Right hindlimb (tissue), 1 donor: ENCODE results near the gene CLK2.

ENCODE experiments used
- DNase-seq: peaks from one replicate; pipeline ENCODE4 v3.0.0-alpha.2; 2018

CLK2 gene

DNA sequence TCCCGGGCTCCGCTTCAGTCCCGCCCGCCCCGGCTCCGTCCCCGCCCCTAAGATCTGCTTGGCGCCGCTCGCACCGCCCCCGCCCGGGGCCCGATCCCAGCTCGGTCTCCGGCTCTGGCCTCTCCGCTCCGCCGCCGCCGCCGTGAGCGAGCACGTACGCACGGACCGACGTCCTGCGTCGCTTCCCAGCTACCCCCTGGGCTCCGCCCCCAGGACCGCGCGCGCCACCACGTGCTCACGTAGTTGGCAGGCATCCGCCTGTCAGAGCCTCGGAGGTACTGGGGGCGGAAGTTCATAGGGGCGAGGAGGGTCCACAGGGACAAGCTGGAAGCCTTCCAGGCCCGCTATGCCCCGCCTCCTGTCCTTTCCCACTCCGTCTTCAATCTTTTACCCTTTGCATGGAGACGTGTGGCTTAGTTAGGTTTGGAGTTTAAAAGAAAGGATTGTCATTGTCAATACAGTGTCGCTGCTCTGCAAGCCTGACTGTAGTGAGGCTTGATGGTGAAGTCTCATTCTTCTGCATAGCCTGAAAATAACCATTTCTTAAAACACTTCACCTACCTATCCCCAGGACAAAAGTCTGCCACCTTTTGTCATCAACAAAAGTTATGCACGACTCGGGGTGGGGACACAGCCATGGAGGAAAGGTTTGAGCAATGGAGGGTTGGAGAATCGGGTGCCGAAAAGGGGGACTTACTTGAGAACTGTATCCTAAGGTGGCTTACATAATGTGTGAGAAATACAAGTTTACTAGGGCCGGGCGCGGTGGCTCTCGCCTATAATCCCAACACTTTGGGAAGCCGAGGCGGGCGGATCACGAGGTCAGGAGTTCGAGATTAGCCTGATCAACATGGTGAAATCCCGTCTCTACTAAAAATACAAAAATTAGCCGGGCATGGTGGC is at the start of gene CLK2:
Gene CLK2 (minus strand): TSS at position 162 of the 903 bp plus-strand sequence. CDS start 2,527 bp downstream, outside the sequence.
- DNase-seq: peak; percentile 97

DNA sequence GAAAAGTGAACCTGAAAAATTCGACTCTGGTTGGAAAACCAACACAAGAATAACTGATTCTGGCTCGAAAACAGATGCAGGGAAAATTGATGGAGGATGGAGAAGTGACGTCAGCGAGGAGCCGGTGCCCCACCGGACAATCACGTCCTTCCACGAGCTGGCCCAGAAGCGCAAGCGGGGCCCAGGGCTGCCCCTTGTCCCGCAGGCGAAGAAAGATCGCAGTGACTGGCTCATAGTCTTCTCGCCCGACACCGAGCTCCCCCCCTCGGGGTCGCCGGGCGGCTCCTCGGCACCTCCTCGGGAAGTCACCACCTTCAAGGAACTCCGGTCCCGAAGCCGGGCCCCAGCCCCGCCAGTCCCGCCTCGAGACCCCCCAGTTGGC is 49.3 kb upstream of the CLK2 start:
- no peak for DNase-seq

DNA sequence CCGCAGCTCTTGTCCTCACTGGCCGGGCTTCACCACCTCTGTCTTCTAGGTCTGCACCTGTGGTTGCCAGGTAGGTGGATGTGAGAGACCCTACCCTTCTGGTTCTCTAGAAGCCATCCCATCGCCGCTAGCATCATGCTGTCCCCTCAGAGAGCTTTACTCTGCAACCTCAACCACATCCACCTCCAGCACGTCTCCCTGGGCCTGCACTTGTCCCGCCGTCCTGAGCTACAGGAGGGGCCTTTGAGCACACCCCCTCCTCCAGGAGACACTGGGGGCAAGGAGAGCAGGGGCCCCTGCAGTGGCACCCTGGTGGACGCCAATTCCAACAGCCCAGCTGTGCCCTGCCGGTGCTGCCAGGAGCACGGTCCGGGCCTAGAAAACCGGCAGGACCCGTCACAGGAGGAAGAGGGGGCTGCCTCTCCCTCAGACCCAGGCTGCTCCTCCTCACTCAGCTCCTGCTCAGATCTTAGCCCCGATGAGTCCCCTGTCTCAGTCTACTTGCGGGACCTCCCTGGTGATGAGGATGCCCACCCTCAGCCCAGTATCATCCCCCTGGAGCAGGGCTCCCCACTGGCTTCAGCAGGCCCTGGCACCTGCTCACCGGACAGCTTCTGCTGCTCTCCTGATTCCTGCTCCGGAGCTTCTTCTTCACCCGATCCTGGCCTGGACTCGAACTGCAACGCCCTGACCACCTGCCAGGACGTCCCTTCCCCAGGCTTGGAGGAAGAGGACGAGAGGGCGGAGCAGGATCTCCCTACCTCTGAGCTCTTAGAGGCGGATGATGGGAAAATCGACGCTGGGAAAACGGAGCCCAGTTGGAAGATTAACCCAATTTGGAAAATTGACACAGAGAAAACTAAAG is 48.6 kb upstream of the CLK2 start:
- DNase-seq: peak; percentile 39

DNA sequence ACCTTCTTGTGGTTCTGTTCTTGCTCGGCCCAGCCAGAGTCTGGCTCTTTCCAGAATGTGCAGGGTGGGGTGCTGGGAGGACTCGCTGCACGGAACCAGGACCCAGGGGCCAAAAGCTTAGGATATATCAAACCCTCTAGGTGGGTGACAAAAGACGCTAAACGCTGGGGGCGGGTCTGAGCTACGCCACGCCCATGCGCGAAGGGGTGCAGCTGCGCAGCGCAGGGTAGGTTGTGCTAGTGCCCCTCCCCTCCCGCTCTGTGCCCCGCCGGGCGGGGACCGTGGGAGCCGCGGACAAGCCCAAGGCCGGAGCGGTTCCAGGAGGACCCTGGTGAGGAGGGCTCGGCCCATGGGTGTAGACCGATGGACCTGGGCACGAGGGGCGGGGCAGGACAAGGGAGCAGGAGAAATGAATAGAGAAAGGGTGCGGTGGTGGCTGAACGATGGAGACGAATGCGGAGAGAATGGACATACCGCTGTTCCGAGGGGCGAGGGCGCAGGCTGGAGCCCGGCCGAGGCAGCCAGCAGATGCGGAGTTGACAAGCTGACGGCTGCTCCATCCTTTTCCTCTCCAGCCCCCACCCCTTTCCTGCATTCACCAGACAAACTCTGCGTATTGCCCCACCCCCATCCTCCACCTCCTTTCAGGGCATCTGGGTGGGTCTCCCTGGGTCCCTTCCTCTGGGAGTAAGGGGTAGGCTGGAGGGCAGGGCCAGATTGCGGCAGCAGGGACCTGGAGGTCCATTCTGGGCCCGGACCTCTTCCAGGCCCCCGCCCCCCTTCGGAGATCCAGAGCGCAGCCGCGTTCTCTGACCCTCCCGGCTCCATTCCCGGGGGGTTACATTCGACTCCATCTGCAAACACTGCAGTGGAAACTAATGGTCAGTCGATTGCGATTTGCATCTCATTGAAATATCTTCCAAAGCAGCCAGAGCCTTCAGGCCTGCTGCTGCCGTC is 47.6 kb upstream of the CLK2 start, which contains the start of gene RUSC1:
Gene RUSC1 (plus strand): TSS at position 234 of the 957 bp plus-strand sequence. CDS start 880 bp downstream, outside the sequence.
- DNase-seq: peak; percentile 89

DNA sequence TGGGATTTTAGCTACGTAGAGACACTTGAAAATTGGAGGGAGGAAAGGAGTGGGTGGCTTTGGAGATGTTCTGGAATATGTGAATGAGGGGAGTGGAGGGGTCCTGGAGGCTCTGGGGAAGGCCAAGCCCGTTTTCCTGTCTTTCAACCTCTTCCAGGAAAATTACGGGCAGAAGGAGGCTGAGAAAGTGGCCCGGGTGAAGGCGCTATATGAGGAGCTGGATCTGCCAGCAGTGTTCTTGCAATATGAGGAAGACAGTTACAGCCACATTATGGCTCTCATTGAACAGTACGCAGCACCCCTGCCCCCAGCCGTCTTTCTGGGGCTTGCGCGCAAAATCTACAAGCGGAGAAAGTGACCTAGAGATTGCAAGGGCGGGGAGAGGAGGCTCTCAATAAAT is 46.9 kb upstream of the CLK2 start:
- DNase-seq: no peak

DNA sequence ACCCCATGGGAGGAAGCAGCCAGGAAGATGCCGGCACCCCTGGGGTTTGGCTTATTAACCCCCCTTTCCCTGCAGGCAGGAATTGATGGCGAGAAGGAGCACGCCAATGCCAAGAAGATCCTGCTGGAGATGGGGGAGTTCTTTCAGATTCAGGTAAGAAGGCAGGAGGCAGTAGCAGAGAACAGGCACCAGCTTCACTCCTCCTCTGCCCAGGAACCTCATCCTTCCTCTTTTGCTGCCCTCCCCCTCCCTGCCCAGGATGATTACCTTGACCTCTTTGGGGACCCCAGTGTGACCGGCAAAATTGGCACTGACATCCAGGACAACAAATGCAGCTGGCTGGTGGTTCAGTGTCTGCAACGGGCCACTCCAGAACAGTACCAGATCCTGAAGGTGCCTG is 46.2 kb upstream of the CLK2 start:
- DNase-seq: no peak

DNA sequence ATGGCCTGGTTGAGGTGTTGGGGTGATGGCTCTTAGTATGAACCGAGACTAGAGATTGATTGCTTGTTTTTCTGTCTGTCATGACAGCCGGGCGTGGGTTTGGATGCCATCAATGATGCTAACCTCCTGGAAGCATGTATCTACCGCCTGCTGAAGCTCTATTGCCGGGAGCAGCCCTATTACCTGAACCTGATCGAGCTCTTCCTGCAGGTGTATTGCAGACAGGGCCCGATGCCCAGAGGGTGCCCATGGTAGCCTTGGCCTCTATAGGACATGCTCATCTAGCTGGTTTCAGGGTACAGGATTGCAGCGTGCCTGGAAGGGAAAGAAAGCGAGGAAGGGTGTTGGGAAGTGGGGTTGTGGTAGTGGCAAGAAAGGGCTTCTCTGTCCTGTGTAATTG is 44.8 kb upstream of the CLK2 start:
- DNase-seq: no peak

DNA sequence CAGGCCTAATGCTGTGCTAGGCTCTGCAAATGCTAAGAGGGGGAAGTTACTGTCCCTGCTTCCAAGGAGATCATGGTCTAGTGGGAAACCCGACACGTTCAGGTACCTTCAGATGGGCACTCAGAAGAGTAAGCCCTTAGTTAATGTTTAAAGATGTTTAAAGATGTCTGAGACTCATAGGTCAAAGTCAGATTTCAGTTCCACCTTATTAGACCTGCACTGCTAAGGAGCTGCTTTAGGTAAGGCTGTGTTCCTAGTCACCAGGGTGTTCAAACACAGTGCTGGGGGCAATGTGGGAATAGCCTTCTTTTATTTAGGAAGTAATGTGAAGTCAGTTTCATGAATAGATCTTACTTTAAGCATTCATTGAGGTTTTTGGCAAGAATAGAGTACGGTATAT is 43.6 kb upstream of the CLK2 start:
- no peak for DNase-seq

DNA sequence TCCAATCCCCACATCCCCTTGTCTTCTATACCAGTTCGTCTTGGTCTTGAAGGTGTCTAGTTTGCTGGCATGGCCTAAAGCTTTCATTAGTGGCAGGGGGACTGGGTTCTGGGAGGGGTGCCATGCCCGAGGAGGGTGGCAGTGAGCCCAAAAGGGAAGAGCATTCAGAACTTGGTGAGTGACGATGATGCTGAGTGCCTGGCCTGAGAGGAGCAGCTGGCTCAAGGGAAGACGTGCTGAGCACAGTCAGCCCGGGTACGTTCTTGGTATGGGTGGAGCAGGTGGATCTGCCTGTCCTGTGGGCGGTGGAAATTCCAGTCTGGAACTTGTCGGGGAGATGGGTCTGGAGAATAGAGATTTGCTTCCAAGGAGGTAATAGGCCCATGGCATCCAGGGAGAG is 40.0 kb upstream of the CLK2 start:
- no peak for DNase-seq

DNA sequence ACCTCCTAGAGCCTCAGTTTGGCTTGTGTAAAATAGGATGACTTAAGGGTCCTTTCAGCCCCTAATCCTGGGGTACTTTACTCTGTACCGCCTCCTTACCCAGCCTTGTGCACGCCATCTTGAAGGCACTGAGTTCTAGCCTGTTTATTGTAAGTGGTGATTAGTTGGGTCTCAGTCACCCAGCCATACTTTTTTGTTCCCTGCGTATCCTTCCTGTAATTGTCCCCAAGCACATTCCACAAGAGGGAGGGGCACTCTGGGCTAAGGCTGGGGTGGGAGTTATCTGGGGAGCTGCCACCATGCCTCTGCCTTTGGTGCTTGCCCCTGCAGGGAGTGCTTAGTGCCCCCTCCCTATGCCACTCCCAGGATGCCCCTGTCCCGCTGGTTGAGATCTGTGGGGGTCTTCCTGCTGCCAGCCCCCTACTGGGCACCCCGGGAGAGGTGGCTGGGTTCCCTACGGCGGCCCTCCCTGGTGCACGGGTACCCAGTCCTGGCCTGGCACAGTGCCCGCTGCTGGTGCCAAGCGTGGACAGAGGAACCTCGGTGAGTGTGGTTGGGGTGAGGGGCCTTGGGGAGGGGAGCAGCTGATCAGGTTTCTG is 36.2 kb upstream of the CLK2 start:
- DNase-seq: no peak

DNA sequence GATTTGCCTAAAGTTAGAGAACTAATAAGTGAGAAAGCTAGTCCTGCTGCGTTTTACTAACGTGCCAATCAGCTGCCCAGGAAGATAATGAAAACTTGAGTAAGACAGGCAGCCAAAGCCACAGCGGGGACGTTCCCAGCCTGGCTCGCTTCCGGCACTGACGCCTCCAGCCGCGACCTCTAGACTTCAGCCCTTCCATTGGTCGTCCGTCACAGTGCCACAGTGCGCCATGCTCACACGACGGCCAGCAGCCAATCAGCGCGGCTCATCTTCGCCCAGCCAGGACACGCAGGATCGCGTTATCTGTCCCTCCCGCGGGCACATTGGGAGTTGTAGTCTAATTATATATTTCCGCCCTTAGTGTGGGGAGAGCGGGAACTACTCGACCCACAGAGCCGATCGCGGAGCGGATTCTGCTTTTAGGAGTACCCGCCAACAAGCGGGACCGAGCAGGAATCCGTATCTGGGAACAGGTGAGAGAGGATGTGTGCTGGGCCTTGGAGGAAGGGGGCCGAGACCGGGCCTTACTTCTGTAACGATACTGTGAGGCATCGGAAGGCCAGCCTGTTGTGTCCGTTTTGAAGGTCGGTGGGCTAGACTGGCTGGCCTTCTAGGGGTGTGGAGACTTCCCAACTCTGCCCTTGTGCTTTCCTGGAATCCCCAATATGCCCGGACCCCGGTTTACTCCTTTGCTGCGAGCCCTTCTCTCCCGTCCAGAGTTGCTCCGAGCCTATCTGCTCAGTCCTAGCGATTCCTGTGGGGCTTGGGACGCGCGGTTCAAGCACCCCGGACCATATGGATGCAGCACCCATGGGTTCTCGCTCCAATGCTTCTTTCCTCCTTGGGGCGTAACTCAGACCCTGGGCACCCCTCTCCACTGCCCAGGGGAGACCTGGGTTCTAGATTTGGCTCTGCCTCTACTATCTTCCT is 35.5 kb upstream of the CLK2 start, which contains the start of gene FDPS:
Gene FDPS (plus strand): TSS at position 374 of the 930 bp plus-strand sequence. CDS start 924 bp downstream, outside the sequence.
- DNase-seq: peak; percentile 100

DNA sequence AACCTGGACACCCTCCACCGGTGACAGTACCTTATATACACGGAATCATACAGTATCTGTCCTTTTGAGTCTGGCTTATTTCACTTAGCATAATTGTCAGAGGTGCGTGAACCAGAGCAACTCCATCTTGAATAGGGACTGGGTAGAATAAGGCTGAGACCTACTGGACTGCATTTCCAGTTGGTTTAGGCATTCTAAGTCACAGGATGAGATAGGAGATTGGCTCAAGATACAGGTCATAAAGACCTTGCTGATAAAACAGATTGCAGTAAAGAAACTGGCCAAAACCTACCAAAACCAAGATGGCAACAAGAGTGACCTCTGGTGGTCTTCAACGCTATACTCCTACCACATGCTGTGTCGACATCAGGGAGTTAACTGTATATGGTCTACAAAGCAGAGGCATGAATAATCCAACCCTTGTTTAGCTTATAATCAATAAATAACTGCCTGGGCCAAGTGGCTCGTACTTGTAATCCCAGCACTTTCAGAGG is 34.0 kb upstream of the CLK2 start:
- DNase-seq: peak; percentile 35

DNA sequence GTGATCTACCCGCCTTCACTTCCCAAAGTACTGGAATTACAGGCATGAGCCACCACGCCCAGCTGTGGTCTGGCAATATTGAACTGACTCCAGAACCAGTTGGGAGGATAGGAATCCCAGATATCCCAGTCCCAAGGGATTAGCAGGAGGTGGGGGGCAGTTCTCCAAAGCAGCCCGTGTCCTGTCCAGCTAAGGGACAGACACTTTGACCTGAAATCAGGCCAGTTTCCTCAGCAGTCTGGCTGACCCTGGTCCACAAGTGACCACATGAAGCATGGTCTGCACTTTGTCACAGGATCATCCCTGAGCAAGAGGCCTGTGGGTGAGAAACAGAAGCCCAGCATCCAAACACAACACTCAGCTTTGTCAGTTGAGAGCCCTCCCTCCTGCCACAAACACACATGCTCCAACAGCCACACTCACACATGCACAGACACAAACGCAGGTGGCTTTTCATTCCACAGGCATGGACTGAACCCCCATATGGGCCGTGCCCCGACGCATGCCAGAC is 32.6 kb upstream of the CLK2 start:
- DNase-seq: no peak

DNA sequence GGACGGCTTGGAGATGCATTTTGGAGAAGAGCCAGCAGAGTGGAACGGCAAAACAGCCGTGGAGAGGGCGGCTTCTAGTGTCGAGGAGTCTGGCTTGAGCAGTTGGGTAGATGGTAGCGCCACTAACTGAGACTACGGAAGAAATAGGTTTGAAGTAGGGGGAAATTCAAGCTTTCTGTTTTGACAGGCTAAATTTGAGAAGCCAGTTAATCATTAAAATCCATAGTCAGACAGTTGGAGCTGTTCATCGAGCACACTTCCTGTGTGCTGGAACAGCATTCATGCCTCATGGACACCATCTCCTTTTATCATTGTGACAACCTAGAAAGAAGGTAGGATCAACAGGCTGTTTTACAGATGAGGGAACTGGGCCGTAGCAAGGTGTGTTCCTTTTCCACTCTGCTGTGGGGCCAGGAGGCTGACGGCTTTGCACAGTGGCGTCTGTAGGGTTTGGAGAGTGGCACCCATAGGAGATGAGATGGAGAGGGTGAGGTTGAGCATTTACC is 31.3 kb upstream of the CLK2 start:
- DNase-seq: no peak

DNA sequence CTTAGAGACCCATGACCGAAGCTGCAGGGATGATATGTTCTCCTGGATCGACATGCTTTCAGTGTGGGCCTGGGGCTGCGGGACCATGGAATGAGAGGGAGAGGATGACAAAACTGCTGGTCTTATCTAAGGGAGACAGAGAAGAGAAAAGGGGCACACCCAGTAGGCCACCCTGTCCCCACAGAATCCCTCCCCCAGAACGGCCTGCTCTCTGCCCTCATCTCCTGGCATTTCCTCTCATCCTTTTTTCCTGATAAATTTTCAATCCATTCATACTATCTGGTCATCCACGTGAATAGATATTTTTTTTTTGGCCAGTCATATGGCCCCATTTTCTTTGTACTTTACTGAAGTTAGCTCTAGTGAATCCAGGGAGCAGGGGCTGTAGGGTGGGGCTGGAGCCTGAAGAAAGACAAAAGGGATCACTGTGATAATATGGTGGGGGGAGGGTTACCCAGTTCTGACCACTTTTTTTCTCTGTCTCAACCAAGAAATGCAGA is 28.1 kb upstream of the CLK2 start, which contains the start of gene PKLR:
Gene PKLR (minus strand): TSS at position 97 of the 500 bp plus-strand sequence. CDS start 43 bp downstream, at position 54.
- DNase-seq: no peak

DNA sequence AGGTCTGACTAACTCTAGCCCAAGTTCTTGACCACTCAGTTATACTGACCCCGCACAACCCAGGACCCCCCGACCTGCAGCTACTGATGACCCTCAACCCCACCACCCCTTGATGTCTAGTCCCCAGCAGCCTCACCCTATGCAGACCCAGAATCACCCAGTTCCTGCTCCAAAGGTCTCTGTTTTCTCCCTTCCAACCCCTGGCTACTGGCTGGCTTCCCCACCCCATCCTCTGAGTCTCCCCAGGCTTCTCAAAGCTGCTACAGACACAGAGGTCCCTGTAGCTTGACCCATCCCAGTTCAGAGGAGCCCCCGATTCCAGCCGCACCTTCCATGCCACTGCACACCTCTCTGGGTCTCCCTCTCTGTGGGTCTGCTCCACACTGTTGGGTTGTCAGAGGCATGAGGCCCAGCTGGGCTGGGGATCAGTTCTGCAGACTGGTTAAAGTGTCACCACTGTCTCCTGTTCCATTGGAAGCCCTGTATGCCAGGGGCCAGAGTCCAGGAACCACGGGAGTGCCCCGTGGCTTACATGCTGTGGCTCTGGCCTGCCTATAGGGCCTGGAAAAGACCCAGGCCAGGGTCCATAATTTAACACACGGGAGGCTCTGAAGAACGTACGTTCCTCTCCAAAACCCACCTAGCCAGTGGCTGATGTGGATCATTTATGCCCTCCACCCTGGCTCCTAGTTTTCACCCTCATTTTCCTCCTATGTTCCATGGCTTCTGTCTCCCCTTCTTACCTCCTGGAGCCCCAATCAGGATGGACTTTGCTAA is 27.4 kb upstream of the CLK2 start:
- DNase-seq: no peak

DNA sequence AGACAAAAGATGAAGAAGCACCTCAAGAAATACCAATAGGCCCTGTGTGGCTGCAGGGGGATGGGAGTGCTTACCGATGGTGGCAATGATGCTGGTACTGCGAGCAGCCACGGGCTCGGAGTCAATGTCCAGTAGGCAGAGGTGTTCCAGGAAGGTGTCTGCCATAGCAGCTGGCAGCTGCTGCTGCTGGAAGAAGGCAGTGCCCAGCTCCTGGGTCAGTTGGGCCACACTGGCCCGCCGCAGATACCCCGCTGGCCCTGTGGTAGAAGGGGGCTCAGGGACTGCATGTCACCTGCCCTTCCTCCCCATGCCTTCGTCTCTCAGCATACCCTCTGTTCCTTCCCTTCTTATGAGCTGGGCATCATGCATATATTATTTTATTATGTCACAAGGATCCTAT is 26.7 kb upstream of the CLK2 start:
- DNase-seq: no peak

DNA sequence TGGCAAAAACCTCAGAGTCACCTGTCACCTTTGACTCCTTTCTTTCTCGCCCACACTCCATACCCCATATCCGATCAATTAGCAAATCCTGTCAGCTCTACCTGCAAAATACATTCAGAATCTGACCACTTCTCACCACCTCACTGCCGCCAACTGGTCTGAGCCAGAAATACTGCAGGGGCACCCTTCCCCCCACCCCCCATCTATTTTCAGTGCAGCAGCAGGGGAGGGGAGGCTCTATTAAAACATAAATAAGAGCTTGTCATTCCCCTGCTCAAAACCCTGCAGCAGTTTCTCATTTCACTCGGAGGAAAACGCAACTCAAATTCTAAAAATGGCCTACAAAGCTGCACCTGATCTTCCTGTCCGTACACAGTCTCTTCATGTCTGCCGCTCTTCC is 24.1 kb upstream of the CLK2 start:
- no peak for DNase-seq

DNA sequence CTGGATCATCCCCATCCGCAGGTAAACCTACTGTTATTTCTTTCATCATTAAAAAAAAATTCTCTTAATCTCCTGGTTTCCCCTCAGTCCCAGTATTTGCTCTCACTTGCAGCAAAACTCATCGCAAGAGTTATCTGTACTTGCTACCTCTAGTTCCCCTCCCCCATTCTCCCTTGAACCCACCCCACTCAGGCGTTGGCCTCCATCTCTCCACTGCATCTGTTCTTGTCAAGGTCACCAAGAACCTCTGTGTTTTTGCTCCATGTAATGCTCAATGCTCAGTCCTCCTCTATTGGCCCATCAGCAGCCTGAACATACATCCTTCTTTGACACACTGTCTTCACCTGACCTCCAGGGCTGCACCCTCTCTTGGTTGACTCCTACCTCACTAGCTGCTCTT is 23.4 kb upstream of the CLK2 start:
- DNase-seq: no peak
